Occipital lobe (tissue), 2 donors: ENCODE results near the gene DNMT3A. TPM values are rescaled to one million over a fixed set of nuclear protein-coding genes. Genes with fewer than 3 reads are reported as not detected.

Source experiments
- DNase-seq: peaks from one replicate; lab custom pipeline; 2025; lab: John Stamatoyannopoulos, UW
- total RNA-seq: library from RNA; depleted of rRNA; stranded (reverse); fragments of >200 nt; gene quantifications from one replicate; pipeline ENCODE4 v1.2.3, GENCODE V29; 2014

DNMT3A gene
- total RNA-seq, 1 donor from 2014 or later: 53.3 TPM

GRCh38 chr2:25373269-25373981 is 31.7 kb upstream of the DNMT3A start:
- DNase-seq: no peak

DNA sequence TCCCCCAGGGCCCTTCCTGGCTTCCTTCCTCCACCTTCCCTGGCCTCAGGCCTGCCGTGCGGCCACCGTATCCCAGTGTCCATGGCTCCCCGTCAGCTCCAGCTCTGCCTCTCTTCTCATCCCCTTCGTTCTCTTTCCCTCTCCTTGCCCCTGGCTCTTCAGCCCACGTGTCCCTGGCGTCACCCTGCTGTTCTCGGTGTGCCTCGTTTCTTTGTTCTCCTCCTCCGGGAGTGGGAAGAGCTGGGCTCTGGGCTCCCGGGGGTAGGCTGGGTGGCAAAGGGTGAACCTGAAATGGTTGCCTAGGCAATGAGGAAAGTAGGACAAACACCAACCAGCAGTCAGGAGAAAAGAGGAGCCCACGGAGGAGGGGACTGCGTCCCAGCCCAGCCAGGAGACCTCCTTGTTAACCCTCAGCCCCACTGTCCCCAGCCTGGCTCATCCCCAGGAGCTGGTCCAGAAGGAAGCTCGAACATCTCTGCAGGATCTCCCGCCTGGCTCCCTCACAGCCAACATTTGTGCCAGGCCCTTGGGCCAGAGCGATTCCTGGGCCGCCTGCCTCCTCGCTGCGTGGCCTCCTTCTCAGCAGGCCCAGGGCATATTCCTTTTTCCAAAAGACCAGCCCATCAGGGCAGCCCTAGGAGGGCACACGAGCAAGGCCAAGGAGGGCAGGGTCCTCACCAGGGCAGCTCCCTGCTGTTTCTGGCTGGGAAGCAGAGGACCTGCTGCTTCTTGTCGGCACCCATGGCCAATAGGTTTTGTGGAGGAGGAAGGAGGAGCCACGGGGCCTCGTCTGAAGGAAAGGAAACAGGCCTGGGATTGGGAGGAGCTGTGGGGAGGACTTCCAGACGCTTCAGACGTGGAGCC is 30.9 kb upstream of the DNMT3A start:
- no peak for DNase-seq

- no peak for DNase-seq
These were observed 29.8 kb upstream of the DNMT3A start for GRCh38 chr2:25371253-25372241.

GRCh38 chr2:25369876-25370275 is 28.2 kb upstream of the DNMT3A start:
- no peak for DNase-seq

DNA sequence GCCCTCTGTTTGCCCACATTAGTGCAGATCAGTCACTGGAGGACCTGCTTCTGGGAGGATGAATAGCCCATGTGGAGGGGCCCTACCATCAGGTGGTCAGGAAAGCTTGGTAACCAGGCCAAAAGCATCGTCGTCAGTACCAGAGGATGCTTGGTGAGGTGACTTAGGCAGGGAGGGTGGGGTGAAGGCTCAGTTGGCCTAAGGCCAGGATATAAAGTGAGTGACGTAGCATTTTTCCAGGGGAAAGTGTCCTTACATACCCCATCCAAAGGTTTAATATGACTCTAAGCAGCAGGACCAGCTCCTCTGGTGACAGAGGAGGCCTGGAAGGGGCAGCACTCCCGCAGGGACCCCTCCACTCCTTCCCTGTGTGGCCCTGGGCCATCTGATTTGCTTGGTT is 27.7 kb upstream of the DNMT3A start:
- DNase-seq: no peak

- no peak for DNase-seq
These were observed 26.9 kb upstream of the DNMT3A start for GRCh38 chr2:25368660-25369059.

GRCh38 chr2:25367296-25367695 is 25.6 kb upstream of the DNMT3A start:
- no peak for DNase-seq

- no peak for DNase-seq
These were observed 24.9 kb upstream of the DNMT3A start for GRCh38 chr2:25366629-25367028.

GRCh38 chr2:25365241-25365640 is 23.5 kb upstream of the DNMT3A start:
- DNase-seq: no peak

- no peak for DNase-seq
These were observed 22.0 kb upstream of the DNMT3A start for GRCh38 chr2:25363733-25364132.

DNA sequence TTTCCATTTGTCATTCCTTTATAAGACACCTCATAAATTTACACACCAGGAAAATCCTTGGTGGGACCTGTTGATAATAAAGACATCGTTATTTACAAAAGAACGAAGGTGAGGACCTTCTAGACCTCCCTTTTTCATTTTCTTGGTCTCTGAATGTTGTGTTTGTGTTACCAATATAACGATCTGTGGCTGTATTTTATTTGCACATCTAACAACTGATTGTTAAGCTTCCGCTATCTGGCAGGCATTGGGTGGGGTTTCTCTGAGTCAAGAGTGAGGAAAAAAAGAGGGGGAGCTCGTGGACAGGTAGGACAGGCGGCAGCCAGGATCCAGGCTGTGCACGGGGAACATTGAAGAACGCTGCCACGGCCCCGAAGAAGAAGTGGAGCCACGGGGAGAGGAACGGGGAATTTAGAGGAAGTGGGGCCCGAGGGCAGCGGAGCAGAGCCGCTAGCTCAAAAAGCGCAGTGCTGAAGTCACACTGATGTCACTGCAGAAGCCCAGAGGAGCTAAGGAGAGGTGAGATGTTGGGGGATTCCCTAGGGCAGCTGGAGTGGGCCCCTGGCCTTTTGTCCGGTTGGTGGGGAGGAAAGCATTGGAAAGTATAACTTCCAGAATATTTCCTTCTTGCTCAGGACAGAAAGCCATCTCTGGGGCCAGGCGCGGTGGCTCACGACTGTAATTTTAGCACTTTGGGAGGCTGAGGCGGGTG is 20.9 kb upstream of the DNMT3A start:
- DNase-seq: no peak

DNA sequence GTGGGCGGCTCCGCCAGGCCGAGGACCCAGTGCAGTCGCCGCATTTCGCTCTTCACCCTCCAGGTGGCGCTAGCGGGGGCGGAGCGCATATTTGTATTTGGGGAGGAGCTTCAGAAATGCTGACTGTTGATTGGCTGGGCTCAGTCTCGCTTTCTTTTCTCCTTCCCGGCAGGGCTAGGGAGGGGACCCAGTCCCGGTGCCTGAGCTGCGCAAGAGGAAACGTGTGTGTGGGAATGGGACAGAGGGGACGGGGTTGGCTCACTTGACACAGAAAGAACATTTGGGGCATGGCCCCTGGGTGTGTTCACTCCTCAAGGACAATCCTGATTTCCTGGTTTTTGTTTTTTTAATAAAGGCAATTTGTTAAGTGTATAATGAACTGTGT is 20.3 kb upstream of the DNMT3A start:
- peak; percentile 89 for DNase-seq

DNA sequence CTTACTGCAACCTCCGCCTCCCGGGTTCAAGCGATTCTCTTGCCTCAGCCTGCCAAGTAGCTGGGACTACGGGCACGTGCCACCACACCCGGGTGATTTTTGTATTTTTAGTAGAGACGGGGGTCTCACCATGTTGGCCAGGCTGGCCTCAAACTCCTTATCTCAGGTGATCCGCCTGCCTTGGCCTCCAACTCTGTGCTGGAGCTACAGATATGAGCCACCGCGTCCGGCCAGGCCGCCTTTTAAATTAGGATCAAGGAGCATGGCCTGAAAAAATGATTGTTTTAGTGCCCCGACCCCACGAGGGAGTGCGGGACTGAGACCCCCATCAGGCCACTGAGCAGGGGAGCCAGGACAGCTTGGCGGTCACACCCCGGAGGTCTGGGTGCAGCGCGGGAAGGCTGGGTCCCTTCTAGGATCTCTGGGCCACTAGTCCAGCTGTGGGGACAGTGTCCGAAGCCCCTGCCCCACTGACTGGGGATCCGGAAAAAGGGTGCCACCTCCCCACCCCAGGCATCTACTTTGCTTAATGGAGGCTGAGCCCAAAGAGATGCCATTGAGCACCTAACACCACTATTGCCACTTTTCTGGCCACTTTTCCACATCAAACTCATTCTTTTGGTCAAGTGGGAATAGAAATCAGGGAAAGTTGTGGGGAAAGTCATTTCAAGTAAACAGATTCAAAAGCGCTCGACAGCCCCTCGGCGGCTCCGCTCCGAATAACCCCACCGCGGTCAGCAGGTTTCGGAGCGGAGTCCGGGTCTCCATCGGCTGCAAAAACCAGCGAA is 19.7 kb upstream of the DNMT3A start:
- no peak for DNase-seq

- DNase-seq: no peak
These were observed 17.1 kb upstream of the DNMT3A start for GRCh38 chr2:25358836-25359235.

DNA sequence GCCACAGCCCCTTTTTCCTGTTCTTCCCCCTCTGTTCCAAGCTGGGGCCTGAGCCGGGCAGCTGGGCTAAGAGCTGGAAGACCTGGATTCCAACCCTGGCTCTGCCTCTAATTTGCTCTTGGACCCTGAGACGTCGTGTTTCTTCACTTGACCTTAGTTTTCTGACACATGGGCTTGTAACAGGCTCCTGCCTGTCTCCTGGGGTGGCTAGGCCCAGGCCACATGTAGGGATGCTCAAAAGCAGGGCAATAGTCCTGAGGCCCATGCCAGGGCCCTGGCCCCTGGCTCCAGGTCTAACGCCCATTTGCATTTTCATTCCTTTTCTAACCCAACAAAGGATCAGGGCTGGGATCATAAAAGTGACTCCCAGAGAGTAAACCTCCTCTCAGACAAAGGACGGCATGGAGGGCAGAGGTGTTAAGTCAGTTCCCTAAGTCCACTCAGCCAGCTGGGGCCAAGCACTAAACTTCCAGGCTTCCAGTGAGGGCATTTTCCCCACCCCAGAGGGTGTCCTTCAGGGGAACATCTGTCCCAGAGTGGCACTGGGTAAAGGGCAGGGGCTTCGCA is 16.6 kb upstream of the DNMT3A start:
- no peak for DNase-seq

DNA sequence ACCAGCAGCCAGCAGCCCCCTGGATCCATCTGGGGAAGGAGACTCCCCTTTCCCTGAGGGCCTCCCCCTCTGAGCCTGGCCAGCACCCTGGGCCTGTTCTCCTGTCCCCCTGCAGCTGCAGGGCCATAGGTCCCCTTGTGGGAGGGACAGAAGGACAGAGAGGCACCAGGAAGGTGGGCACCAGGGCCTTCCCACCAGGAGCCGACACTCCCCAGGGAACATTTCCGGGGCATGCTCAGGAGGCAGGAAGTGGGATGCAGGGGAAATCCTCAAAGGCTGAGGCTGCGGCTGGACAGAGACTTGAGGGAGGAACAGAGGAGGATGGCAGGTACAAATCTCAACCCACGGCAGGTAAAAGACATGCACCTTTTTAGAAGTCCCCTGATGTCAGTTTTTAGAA is 14.4 kb upstream of the DNMT3A start:
- no peak for DNase-seq

- DNase-seq: no peak
These were observed 13.5 kb upstream of the DNMT3A start for GRCh38 chr2:25355270-25355669.

GRCh38 chr2:25354116-25354515 is 12.4 kb upstream of the DNMT3A start:
- DNase-seq: no peak

DNA sequence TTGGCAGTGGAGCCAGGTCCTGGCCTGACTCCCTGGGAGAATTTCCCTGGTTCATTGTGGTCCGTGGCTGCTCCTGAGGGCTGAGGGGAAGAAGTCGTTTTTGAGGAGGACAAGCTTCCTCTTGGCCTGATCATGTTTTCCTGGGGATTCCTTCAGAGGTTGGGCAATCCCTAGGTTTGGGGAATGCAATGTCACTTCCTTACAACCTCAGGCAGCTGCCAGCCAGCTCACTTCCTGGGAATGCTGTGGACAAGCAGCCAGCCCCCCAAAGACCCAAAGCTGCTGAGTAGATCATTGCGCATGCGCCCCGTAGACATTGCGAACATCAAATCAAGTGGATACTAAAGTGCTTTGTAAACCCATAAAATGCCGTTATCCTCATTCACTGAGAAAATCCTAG is 7.7 kb upstream of the DNMT3A start:
- DNase-seq: no peak

GRCh38 chr2:25347846-25348245 is 6.1 kb upstream of the DNMT3A start:
- no peak for DNase-seq
